ENCODE results near the gene COL3A1. TPM values are rescaled to one million over a fixed set of nuclear protein-coding genes. Genes with fewer than 3 reads are reported as not detected.

The COL3A1 gene
- total RNA-seq, 1 experiment from 2014 or later = not detected

DNA sequence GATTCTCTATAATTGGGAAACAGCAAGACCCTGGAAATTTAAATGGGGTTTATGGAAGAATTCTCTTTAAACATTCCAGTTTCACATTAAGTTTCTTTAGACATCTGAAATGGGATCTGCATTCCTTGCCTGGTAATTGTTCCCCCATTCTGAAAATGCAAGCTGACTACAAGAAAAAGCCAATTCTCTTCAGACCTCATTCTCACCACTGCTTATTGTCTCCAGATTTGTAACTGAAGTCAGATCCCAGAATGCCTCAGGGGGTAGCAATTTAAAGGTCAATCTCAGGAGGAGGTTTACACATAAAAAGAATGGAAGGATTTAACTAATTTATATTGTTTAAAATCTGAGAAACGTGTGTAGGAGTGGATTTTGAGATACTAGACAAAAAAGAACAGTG, 41.2 kb downstream of the COL3A1 start:
- H4K20me1 ChIP-seq (ENCODE audit: insufficient read depth, low read depth, low read length) = no peaks in the 10 kb centered on the region
- H3K79me2 ChIP-seq (ENCODE audit: low read length) = no peaks in the 10 kb centered on the region
- H3K27ac ChIP-seq (ENCODE audit: low read length) = no peak overlapping the region
- H2AFZ ChIP-seq (ENCODE audit: low read length) = no peak overlapping the region
- H3K4me2 ChIP-seq (ENCODE audit: low read depth, low read length, poor library complexity, severe bottlenecking) = no peak overlapping the region
- no peak overlapping the region for H3K9ac ChIP-seq (ENCODE audit: low read length)
- H3K9me3 ChIP-seq (ENCODE audit: low read length) = no peaks in the 10 kb centered on the region
- DNase-seq = no peak
- H3K9me2 ChIP-seq (replicated peaks; ENCODE audit: insufficient read depth, low read length) = no peaks in the 10 kb centered on the region
- H3K4me1 ChIP-seq (ENCODE audit: low read length) = no peaks in the 10 kb centered on the region
- no peak overlapping the region for H3K4me3 ChIP-seq (ENCODE audit: low read length)
- no peaks in the 10 kb centered on the region for H3K36me3 ChIP-seq (ENCODE audit: insufficient read depth, low read length)
- H3K27me3 ChIP-seq (ENCODE audit: low read length) = no peaks in the 10 kb centered on the region

GRCh38 chr2:189016311-189016861, 42.2 kb downstream of the COL3A1 start:
- Histone ChIP-seq H3K79me2 (ENCODE audit: low read length) (no peaks in the 10 kb centered on the region), H3K4me1 (ENCODE audit: low read length) (no peaks in the 10 kb centered on the region), H3K9me3 (ENCODE audit: low read length) (no peaks in the 10 kb centered on the region), H4K20me1 (ENCODE audit: insufficient read depth, low read depth, low read length) (no peaks in the 10 kb centered on the region), H3K27me3 (ENCODE audit: low read length) (no peaks in the 10 kb centered on the region), H3K27ac (ENCODE audit: low read length) (no peak overlapping the region), H3K9ac (ENCODE audit: low read length) (no peak overlapping the region), H2AFZ (ENCODE audit: low read length) (no peak overlapping the region), H3K9me2 (replicated peaks; ENCODE audit: insufficient read depth, low read length) (no peaks in the 10 kb centered on the region), H3K4me3 (ENCODE audit: low read length) (no peak overlapping the region), H3K4me2 (ENCODE audit: low read depth, low read length, poor library complexity, severe bottlenecking) (no peak overlapping the region), H3K36me3 (ENCODE audit: insufficient read depth, low read length) (no peaks in the 10 kb centered on the region)
- no peak for DNase-seq

DNA sequence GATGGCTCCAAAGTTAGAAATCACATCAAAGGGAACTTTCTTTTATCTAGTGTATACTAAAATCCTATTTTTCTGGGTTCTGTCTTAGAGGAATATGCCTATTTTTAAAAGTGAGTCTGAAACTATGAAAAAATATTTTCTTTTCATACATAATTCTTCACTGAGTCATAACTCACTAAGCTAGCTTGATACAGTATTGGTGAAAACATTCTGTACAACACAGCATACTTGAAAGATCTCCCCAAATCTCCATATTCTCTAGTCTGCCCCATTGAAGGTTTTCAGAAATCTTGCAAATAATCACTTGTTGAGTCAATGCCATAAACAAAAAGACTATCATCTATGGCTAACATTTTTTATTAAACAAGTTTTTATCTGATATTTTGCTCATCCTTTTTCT, 44.5 kb downstream of the COL3A1 start:
- Histone ChIP-seq H2AFZ (ENCODE audit: low read length) (no peak overlapping the region), H3K4me1 (ENCODE audit: low read length) (no peaks in the 10 kb centered on the region), H3K9me3 (ENCODE audit: low read length) (no peaks in the 10 kb centered on the region), H3K36me3 (ENCODE audit: insufficient read depth, low read length) (no peaks in the 10 kb centered on the region), H3K4me2 (ENCODE audit: low read depth, low read length, poor library complexity, severe bottlenecking) (no peak overlapping the region), H3K79me2 (ENCODE audit: low read length) (no peaks in the 10 kb centered on the region), H4K20me1 (ENCODE audit: insufficient read depth, low read depth, low read length) (no peaks in the 10 kb centered on the region), H3K9me2 (replicated peaks; ENCODE audit: insufficient read depth, low read length) (no peaks in the 10 kb centered on the region), H3K4me3 (ENCODE audit: low read length) (no peak overlapping the region), H3K27ac (ENCODE audit: low read length) (no peak overlapping the region), H3K27me3 (ENCODE audit: low read length) (no peaks in the 10 kb centered on the region), H3K9ac (ENCODE audit: low read length) (no peak overlapping the region)
- no peak for DNase-seq

DNA sequence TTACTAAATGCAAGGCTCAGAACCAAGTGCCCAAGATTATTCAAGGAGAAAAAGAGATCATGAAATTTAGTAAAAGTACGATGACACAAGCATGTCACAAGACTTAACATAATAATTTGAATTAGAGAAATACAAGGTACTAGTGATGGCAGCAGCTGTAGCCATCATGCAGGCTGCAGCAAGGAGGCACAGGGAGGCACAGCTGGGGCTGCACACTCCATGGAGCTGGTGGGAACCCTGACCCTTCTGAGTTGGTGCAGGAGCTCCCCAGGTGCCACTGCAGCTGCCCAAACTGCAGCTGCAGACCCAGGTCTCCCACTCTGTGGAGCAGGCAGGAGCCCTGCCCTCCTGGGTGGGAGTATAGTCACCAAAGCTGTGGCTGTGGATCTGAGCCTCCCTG, 46.0 kb downstream of the COL3A1 start:
- H4K20me1 ChIP-seq (ENCODE audit: insufficient read depth, low read depth, low read length) = no peaks in the 10 kb centered on the region
- H3K4me3 ChIP-seq (ENCODE audit: low read length) = no peak overlapping the region
- H3K4me2 ChIP-seq (ENCODE audit: low read depth, low read length, poor library complexity, severe bottlenecking) = no peak overlapping the region
- H3K79me2 ChIP-seq (ENCODE audit: low read length) = no peaks in the 10 kb centered on the region
- no peaks in the 10 kb centered on the region for H3K4me1 ChIP-seq (ENCODE audit: low read length)
- no peak overlapping the region for H3K9ac ChIP-seq (ENCODE audit: low read length)
- DNase-seq = no peak
- H3K9me2 ChIP-seq (replicated peaks; ENCODE audit: insufficient read depth, low read length) = no peaks in the 10 kb centered on the region
- H2AFZ ChIP-seq (ENCODE audit: low read length) = no peak overlapping the region
- no peaks in the 10 kb centered on the region for H3K36me3 ChIP-seq (ENCODE audit: insufficient read depth, low read length)
- no peak overlapping the region for H3K27ac ChIP-seq (ENCODE audit: low read length)
- no peaks in the 10 kb centered on the region for H3K27me3 ChIP-seq (ENCODE audit: low read length)
- no peaks in the 10 kb centered on the region for H3K9me3 ChIP-seq (ENCODE audit: low read length)

- Histone ChIP-seq H4K20me1 (ENCODE audit: insufficient read depth, low read depth, low read length) (no peaks in the 10 kb centered on the region), H3K9ac (ENCODE audit: low read length) (no peak overlapping the region), H2AFZ (ENCODE audit: low read length) (no peak overlapping the region), H3K4me1 (ENCODE audit: low read length) (no peaks in the 10 kb centered on the region), H3K36me3 (ENCODE audit: insufficient read depth, low read length) (no peaks in the 10 kb centered on the region), H3K9me3 (ENCODE audit: low read length) (no peaks in the 10 kb centered on the region), H3K4me2 (ENCODE audit: low read depth, low read length, poor library complexity, severe bottlenecking) (no peak overlapping the region), H3K27me3 (ENCODE audit: low read length) (no peaks in the 10 kb centered on the region), H3K27ac (ENCODE audit: low read length) (no peak overlapping the region), H3K79me2 (ENCODE audit: low read length) (no peaks in the 10 kb centered on the region), H3K9me2 (replicated peaks; ENCODE audit: insufficient read depth, low read length) (no peaks in the 10 kb centered on the region; the same call in 1 of the 2 replicates), H3K4me3 (ENCODE audit: low read length) (no peak overlapping the region)
- no peak for DNase-seq
Measured at GRCh38 chr2:189022053-189022481, 47.9 kb downstream of the COL3A1 start.

- Histone ChIP-seq H4K20me1 (ENCODE audit: insufficient read depth, low read depth, low read length) (no peaks in the 10 kb centered on the region), H2AFZ (ENCODE audit: low read length) (no peak overlapping the region), H3K79me2 (ENCODE audit: low read length) (no peaks in the 10 kb centered on the region), H3K27ac (ENCODE audit: low read length) (no peak overlapping the region), H3K27me3 (ENCODE audit: low read length) (no peaks in the 10 kb centered on the region), H3K4me2 (ENCODE audit: low read depth, low read length, poor library complexity, severe bottlenecking) (no peak overlapping the region), H3K9me2 (replicated peaks; ENCODE audit: insufficient read depth, low read length) (no peaks in the 10 kb centered on the region; the same call in 1 of the 2 replicates), H3K9ac (ENCODE audit: low read length) (no peak overlapping the region), H3K4me1 (ENCODE audit: low read length) (no peaks in the 10 kb centered on the region), H3K36me3 (ENCODE audit: insufficient read depth, low read length) (no peaks in the 10 kb centered on the region), H3K9me3 (ENCODE audit: low read length) (no peaks in the 10 kb centered on the region), H3K4me3 (ENCODE audit: low read length) (no peak overlapping the region)
- DNase-seq = no peak
Measured at GRCh38 chr2:189022492-189022891, 48.3 kb downstream of the COL3A1 start.

GRCh38 chr2:189024901-189025618, 50.9 kb downstream of the COL3A1 start:
- Histone ChIP-seq H2AFZ (ENCODE audit: low read length) (no peak overlapping the region), H3K4me1 (ENCODE audit: low read length) (no peaks in the 10 kb centered on the region), H3K9me3 (ENCODE audit: low read length) (no peaks in the 10 kb centered on the region), H4K20me1 (ENCODE audit: insufficient read depth, low read depth, low read length) (no peaks in the 10 kb centered on the region), H3K79me2 (ENCODE audit: low read length) (no peaks in the 10 kb centered on the region), H3K9me2 (replicated peaks; ENCODE audit: insufficient read depth, low read length) (no peaks in the 10 kb centered on the region; the same call in 1 of the 2 replicates), H3K4me2 (ENCODE audit: low read depth, low read length, poor library complexity, severe bottlenecking) (no peak overlapping the region), H3K27ac (ENCODE audit: low read length) (no peak overlapping the region), H3K4me3 (ENCODE audit: low read length) (no peak overlapping the region), H3K36me3 (ENCODE audit: insufficient read depth, low read length) (no peaks in the 10 kb centered on the region), H3K9ac (ENCODE audit: low read length) (no peak overlapping the region), H3K27me3 (ENCODE audit: low read length) (no peaks in the 10 kb centered on the region)
- peak; percentile 40 for DNase-seq

DNA sequence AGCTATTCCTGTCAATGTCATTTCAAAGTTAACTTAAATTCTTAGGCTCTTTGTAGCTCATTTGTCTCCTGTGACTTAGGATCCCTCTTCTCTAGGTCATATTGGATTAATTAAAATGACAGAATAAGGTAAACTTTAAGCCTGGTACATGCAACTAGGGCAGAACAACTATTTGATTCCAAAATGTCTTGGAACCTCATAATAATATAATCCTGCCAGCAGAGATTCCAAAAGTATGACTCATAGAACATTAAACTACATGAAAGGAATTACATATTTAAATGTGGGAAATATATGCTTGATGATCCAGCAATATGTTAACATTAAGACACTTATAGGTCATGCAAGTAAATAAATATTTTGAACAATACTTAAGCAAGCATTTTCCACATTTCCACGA, 63.3 kb downstream of the COL3A1 start:
- Histone ChIP-seq H2AFZ (ENCODE audit: low read length) (no peak overlapping the region), H4K20me1 (ENCODE audit: insufficient read depth, low read depth, low read length) (no peaks in the 10 kb centered on the region), H3K27ac (ENCODE audit: low read length) (no peak overlapping the region), H3K79me2 (ENCODE audit: low read length) (no peaks in the 10 kb centered on the region), H3K4me2 (ENCODE audit: low read depth, low read length, poor library complexity, severe bottlenecking) (no peak overlapping the region), H3K36me3 (ENCODE audit: insufficient read depth, low read length) (no peaks in the 10 kb centered on the region), H3K9me2 (replicated peaks; ENCODE audit: insufficient read depth, low read length) (no peaks in the 10 kb centered on the region), H3K4me3 (ENCODE audit: low read length) (no peak overlapping the region), H3K4me1 (ENCODE audit: low read length) (no peaks in the 10 kb centered on the region), H3K27me3 (ENCODE audit: low read length) (no peaks in the 10 kb centered on the region), H3K9ac (ENCODE audit: low read length) (no peak overlapping the region), H3K9me3 (ENCODE audit: low read length) (no peaks in the 10 kb centered on the region)
- no peak for DNase-seq

All from Karpas-422 (cell line).